ENCODE measurements around the gene TAOK3.

GRCh38 chr12:118330421-118331018, 42.2 kb downstream of the TAOK3 start:
- TF ChIP-seq, protein P1, sequence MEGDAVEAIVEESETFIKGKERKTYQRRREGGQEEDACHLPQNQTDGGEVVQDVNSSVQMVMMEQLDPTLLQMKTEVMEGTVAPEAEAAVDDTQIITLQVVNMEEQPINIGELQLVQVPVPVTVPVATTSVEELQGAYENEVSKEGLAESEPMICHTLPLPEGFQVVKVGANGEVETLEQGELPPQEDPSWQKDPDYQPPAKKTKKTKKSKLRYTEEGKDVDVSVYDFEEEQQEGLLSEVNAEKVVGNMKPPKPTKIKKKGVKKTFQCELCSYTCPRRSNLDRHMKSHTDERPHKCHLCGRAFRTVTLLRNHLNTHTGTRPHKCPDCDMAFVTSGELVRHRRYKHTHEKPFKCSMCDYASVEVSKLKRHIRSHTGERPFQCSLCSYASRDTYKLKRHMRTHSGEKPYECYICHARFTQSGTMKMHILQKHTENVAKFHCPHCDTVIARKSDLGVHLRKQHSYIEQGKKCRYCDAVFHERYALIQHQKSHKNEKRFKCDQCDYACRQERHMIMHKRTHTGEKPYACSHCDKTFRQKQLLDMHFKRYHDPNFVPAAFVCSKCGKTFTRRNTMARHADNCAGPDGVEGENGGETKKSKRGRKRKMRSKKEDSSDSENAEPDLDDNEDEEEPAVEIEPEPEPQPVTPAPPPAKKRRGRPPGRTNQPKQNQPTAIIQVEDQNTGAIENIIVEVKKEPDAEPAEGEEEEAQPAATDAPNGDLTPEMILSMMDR (conservative IDR thresholded peaks at IDR 0.05; ENCODE audit: low read depth, low read length): no peak
- TF ChIP-seq POLR2A (IDR thresholded peaks at IDR 0.05; ENCODE audit: low read depth, low read length) (no peak), BHLHE40 (IDR thresholded peaks at IDR 0.05; ENCODE audit: low read depth, low read length) (no peak), RCOR1 (IDR thresholded peaks at IDR 0.05; ENCODE audit: insufficient replicate concordance, low read length) (no peak), RFX5 (IDR thresholded peaks at IDR 0.05; ENCODE audit: low read depth, low read length) (no peak), MAZ (IDR thresholded peaks at IDR 0.05; ENCODE audit: borderline replicate concordance, low read depth, low read length) (no peak), MXI1 (IDR thresholded peaks at IDR 0.05; ENCODE audit: borderline replicate concordance, low read depth, low read length) (no peak), MAFK (IDR thresholded peaks at IDR 0.05; ENCODE audit: low read depth, low read length) (no peak), CEBPB (IDR thresholded peaks at IDR 0.05; ENCODE audit: low read depth, low read length) (peak; percentile 59), RAD21 (IDR thresholded peaks at IDR 0.05; ENCODE audit: low read length) (no peak), NFE2L2 (IDR thresholded peaks at IDR 0.05; ENCODE audit: low read depth, low read length) (no peak), CHD1 (IDR thresholded peaks at IDR 0.05; ENCODE audit: low read depth, low read length) (no peak)
- TF ChIP-seq, protein P2, sequence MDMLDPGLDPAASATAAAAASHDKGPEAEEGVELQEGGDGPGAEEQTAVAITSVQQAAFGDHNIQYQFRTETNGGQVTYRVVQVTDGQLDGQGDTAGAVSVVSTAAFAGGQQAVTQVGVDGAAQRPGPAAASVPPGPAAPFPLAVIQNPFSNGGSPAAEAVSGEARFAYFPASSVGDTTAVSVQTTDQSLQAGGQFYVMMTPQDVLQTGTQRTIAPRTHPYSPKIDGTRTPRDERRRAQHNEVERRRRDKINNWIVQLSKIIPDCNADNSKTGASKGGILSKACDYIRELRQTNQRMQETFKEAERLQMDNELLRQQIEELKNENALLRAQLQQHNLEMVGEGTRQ (IDR thresholded peaks at IDR 0.05; ENCODE audit: low read depth, low read length): no peak
